Lower lobe of right lung (tissue), 2 donors: ENCODE measurements around the gene OR10J4. TPM values are rescaled to one million over a fixed set of nuclear protein-coding genes. Genes with fewer than 3 reads are reported as not detected.

Experiments
- ATAC-seq, 2 donors: fragments of 200-7000 bp; cut with Tn5 transposase; one replicate each; pipeline ENCODE4 v1.9.1; 2020 to 2022; ENCODE audit warnings: mild to moderate bottlenecking in 2 of 2, moderate library complexity in 2 of 2
- DNase-seq: peaks from one replicate; pipeline ENCODE4 v3.0.0-alpha.2; 2020
- H3K27ac ChIP-seq: fragments of 200-600 bp; one replicate; pipeline ENCODE4 v1.8.0; 2022
- H3K27me3 ChIP-seq: fragments of 200-600 bp; one replicate; pipeline ENCODE4 v1.8.0; 2022; ENCODE audit warnings: low read depth
- H3K36me3 ChIP-seq: fragments of 200-600 bp; one replicate; pipeline ENCODE4 v1.8.0; 2022; ENCODE audit warnings: mild to moderate bottlenecking
- H3K4me1 ChIP-seq: fragments of 200-600 bp; one replicate; pipeline ENCODE4 v1.8.0; 2022
- H3K4me3 ChIP-seq: fragments of 200-600 bp; one replicate; pipeline ENCODE4 v1.8.0; 2022; ENCODE audit warnings: mild to moderate bottlenecking
- H3K9me3 ChIP-seq: fragments of 200-600 bp; one replicate; pipeline ENCODE4 v1.8.0; 2022
- intact Hi-C: fragments of 100-400 bp; cut with DNase I; formaldehyde crosslinking; loops from one replicate; pipeline ENCODE4 v1.11.0; 2022
- total RNA-seq: library from RNA; stranded (reverse); fragmentation: NEBNext Ultra II Directional; extraction: Animal tissue kit (Norgen Biotek cat#: 25700); gene quantifications from one replicate; pipeline ENCODE4 v1.2.1, GENCODE V29; 2021
- TF ChIP-seq, protein P1 (sequence below): fragments of 200-600 bp; IDR thresholded peaks from one replicate; pipeline ENCODE4 v1.8.0; 2022; ENCODE audit warnings: antibody characterized with exemption, mild to moderate bottlenecking
- donor health status: DM: no; HTN: yes; CAD: no; lungs with severe emphysema.

The OR10J4 gene
- total RNA-seq, 1 donor from 2014 or later = not detected

GRCh38 chr1:159429074-159429861 is 2.7 kb upstream of the OR10J4 start:
- TF ChIP-seq, protein P1, sequence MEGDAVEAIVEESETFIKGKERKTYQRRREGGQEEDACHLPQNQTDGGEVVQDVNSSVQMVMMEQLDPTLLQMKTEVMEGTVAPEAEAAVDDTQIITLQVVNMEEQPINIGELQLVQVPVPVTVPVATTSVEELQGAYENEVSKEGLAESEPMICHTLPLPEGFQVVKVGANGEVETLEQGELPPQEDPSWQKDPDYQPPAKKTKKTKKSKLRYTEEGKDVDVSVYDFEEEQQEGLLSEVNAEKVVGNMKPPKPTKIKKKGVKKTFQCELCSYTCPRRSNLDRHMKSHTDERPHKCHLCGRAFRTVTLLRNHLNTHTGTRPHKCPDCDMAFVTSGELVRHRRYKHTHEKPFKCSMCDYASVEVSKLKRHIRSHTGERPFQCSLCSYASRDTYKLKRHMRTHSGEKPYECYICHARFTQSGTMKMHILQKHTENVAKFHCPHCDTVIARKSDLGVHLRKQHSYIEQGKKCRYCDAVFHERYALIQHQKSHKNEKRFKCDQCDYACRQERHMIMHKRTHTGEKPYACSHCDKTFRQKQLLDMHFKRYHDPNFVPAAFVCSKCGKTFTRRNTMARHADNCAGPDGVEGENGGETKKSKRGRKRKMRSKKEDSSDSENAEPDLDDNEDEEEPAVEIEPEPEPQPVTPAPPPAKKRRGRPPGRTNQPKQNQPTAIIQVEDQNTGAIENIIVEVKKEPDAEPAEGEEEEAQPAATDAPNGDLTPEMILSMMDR = no peak
- no peaks in the 10 kb centered on the region for H3K9me3 ChIP-seq
- intact Hi-C loops = no loop called here
- DNase-seq = no peak
- no peaks in the 10 kb centered on the region for H3K4me1 ChIP-seq
- no peaks in the 10 kb centered on the region for H3K27me3 ChIP-seq
- no peak overlapping the region for H3K4me3 ChIP-seq
- ATAC-seq = peak in 1 of 2 donors; percentile 54
- H3K36me3 ChIP-seq = no peaks in the 10 kb centered on the region
- H3K27ac ChIP-seq = no peak overlapping the region

DNA sequence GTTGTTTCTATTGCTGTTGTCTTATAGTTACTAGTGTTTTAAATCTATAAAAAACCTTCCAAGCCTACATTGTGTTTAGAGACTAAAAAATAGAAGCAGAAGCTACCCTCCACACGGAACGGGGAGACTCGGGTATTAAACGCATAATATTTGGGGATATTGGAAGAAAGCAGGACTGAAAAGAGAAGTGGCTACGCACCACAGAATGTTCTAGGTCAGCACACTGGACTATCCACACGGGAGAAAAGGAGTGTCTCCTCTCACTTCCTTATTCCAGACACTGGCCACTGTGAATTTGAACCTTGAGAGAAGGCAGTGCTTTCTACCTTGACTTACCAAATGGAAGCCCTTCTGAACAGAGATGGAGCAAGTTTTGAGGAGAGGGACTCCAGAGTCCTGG is 1.0 kb upstream of the OR10J4 start:
- no peaks in the 10 kb centered on the region for H3K4me1 ChIP-seq
- TF ChIP-seq, protein P1 = no peak
- DNase-seq (no peak), ATAC-seq (peak in 1 of 2 donors; percentile 52)
- H3K27me3 ChIP-seq = no peaks in the 10 kb centered on the region
- H3K4me3 ChIP-seq = no peak overlapping the region
- intact Hi-C loops = no loop called here
- no peaks in the 10 kb centered on the region for H3K9me3 ChIP-seq
- no peaks in the 10 kb centered on the region for H3K36me3 ChIP-seq
- H3K27ac ChIP-seq = no peak overlapping the region

- intact Hi-C loops = no loop called here
- DNase-seq (no peak), ATAC-seq (no peak)
- Histone ChIP-seq H3K4me1 (no peaks in the 10 kb centered on the region), H3K27me3 (no peaks in the 10 kb centered on the region), H3K9me3 (no peaks in the 10 kb centered on the region), H3K27ac (no peak overlapping the region), H3K36me3 (no peaks in the 10 kb centered on the region), H3K4me3 (no peak overlapping the region)
- TF ChIP-seq, protein P1 = no peak
Measured at GRCh38 chr1:159436469-159436868, 4.5 kb downstream of the OR10J4 start.

DNA sequence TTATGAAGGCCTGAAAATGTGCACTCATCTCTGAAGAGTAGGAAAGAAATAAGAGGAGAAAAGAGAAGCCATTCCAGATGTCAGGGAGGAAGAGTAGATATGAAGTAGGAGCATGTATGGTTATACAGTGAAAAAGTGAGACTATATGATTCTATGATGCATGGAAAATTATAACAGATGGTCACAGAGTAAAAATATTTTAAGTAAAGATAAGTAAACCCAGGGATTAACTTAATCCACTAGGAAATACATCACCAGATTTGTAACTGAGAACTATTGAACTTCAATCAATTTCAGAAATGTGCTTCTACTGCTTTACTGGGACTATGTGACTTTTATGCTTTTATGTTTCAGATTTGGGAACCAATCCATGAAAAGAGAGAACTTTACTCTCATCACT is 7.4 kb downstream of the OR10J4 start, which contains the start of gene OR10J1:
Gene OR10J1 (plus strand): TSS at position 301 of the 400 bp plus-strand sequence. CDS start 70 bp downstream, at position 371.
- Histone ChIP-seq H3K9me3 (no peaks in the 10 kb centered on the region), H3K4me3 (no peak within 1 kb of the TSS), H3K36me3 (no peaks in the 10 kb centered on the region), H3K4me1 (no peaks in the 10 kb centered on the region), H3K27me3 (no peaks in the 10 kb centered on the region), H3K27ac (no peak within 1 kb of the TSS)
- TF ChIP-seq, protein P1 = no peak
- DNase-seq = no peak
- intact Hi-C loops = no loop called here
- ATAC-seq = no peak

GRCh38 chr1:159441360-159441759 is 9.4 kb downstream of the OR10J4 start:
- ATAC-seq = no peak
- Histone ChIP-seq H3K27ac (no peak overlapping the region), H3K36me3 (no peaks in the 10 kb centered on the region), H3K9me3 (no peaks in the 10 kb centered on the region), H3K27me3 (no peaks in the 10 kb centered on the region), H3K4me3 (no peak overlapping the region), H3K4me1 (no peaks in the 10 kb centered on the region)
- intact Hi-C loops = no loop called here
- TF ChIP-seq, protein P1 = no peak
- no peak for DNase-seq
